ENCODE data around the gene DOK4.

GRCh38 chr16:57526498-57526897 lies 40.2 kb upstream of the DOK4 start:
- TF ChIP-seq POLR2AphosphoS5 (IDR thresholded peaks at IDR 0.05; ENCODE audit: borderline replicate concordance, low read depth, low read length) = no peak
- no peak for TF ChIP-seq EZH2 (IDR thresholded peaks at IDR 0.05)
